BJ (cell line): Measurements from ENCODE around the gene SLAMF1. TPM values are rescaled to one million over a fixed set of nuclear protein-coding genes. Genes with fewer than 3 reads are reported as not detected.

ENCODE experiments used
- CTCF ChIA-PET: fragments of 350-600 bp; formaldehyde crosslinking; extraction: SDS; loops from one replicate; lab custom pipeline; 2021; ENCODE audit warnings: antibody characterized with exemption, inconsistent platforms; lab: Yijun Ruan, JAX
- POLR2A ChIA-PET: fragments of 300-600 bp; sonication (Branson Sonifier 250); formaldehyde crosslinking; extraction: SDS; loops from one replicate; lab custom pipeline; 2021; ENCODE audit warnings: antibody characterized with exemption; lab: Charles Lee
- DNase-seq: peaks from one replicate; pipeline ENCODE4 v3.0.0-alpha.2; 2011; ENCODE audit warnings: low read depth
- H3K27me3 ChIP-seq: 2 replicates; pipeline ENCODE4 v1.6.0; 2011; ENCODE audit warnings: low read length; ENCODE audit not compliant: control insufficient read depth, insufficient read depth
- H3K36me3 ChIP-seq: 2 replicates; pipeline ENCODE4 v1.5.1; 2011; ENCODE audit warnings: low read length; ENCODE audit not compliant: control insufficient read depth, insufficient read depth
- H3K4me3 ChIP-seq: 2 replicates; pipeline ENCODE4 v1.5.1; 2011; ENCODE audit warnings: low read depth, mild to moderate bottlenecking, control low read depth, low read length
- CTCF ChIP-seq: IDR thresholded peaks from 2 replicates; pipeline ENCODE4 v1.5.1; 2011; ENCODE audit warnings: low read depth, mild to moderate bottlenecking, control low read depth, inconsistent platforms, low read length, moderate library complexity; ENCODE audit not compliant: insufficient read depth
- polyA plus RNA-seq: library from polyadenylated mRNA; depleted of rRNA; stranded (reverse); fragments of >200 nt; gene quantifications from 2 replicates; pipeline ENCODE4 v1.2.3, GENCODE V29; 2011

SLAMF1 gene
- polyA plus RNA-seq, 1 experiment: not detected

- H3K36me3 ChIP-seq: no peaks in the 10 kb centered on the region
- DNase-seq: no peak
- CTCF ChIA-PET: interaction anchor here (0.7 to 2.1 kb wide), 18 partner anchors 9 to 422 kb away, joined by 3 to 19 read pairs (median 3); no protein-coding TSS in a partner anchor
- peak; percentile 89 for TF ChIP-seq CTCF
- peaks cover 1% of the 10 kb centered on the region; the same call in 1 of the 2 replicates for H3K27me3 ChIP-seq
- POLR2A ChIA-PET: interaction anchor here (0.6 kb wide), 1 partner anchor 248 kb away, joined by 6 read pairs; no protein-coding TSS in a partner anchor
- H3K4me3 ChIP-seq: no peak overlapping the region
Measured at GRCh38 chr1:160675641-160676410, 29.0 kb upstream of the SLAMF1 start.

- POLR2A ChIA-PET: no interaction called here
- no peak for TF ChIP-seq CTCF
- H3K4me3 ChIP-seq: no peak overlapping the region
- CTCF ChIA-PET: interaction anchor here (0.5 to 2.1 kb wide), 6 partner anchors 9 to 423 kb away, joined by 3 to 19 read pairs (median 3); no protein-coding TSS in a partner anchor
- H3K36me3 ChIP-seq: no peaks in the 10 kb centered on the region
- no peak for DNase-seq
- H3K27me3 ChIP-seq: peaks cover 1% of the 10 kb centered on the region; the same call in 1 of the 2 replicates
Measured at GRCh38 chr1:160674415-160674814, 27.6 kb upstream of the SLAMF1 start.

- no peak for TF ChIP-seq CTCF
- no peak overlapping the region for H3K4me3 ChIP-seq
- no peak for DNase-seq
- no peaks in the 10 kb centered on the region; the same call in 1 of the 2 replicates for H3K27me3 ChIP-seq
- H3K36me3 ChIP-seq: no peaks in the 10 kb centered on the region
- CTCF ChIA-PET: interaction anchor here (0.7 to 2.2 kb wide), 2 partner anchors 10 to 129 kb away, joined by 3 to 4 read pairs; no protein-coding TSS in a partner anchor
- POLR2A ChIA-PET: no interaction called here
Measured at GRCh38 chr1:160672789-160673695, 26.2 kb upstream of the SLAMF1 start.

- ChIA-PET POLR2A (no interaction called here), CTCF (interaction anchor here (2.2 kb wide), 1 partner anchor 12 kb away, joined by 4 read pairs; no protein-coding TSS in a partner anchor)
- no peaks in the 10 kb centered on the region for H3K27me3 ChIP-seq
- no peak for TF ChIP-seq CTCF
- H3K36me3 ChIP-seq: no peaks in the 10 kb centered on the region
- H3K4me3 ChIP-seq: no peak overlapping the region
- no peak for DNase-seq
Measured at GRCh38 chr1:160671603-160672517, 25.0 kb upstream of the SLAMF1 start.
